IMR-90 (cell line): ENCODE results near the gene GRHL3. TPM values are rescaled to one million over a fixed set of nuclear protein-coding genes. Genes with fewer than 3 reads are reported as not detected.

ENCODE experiments used
- ATAC-seq: fragments of 200-7000 bp; cut with Tn5 transposase; 2 replicates; pipeline ENCODE4 v1.9.1; 2020; ENCODE audit warnings: low read depth, mild to moderate bottlenecking, moderate library complexity
- BruUV-seq: library from RNA; stranded (reverse); fragments of 400-500 nt; replicated peaks from 2 replicates; lab custom pipeline; 2021; lab: Mats Ljungman, UMichigan
- CTCF ChIA-PET: fragments of 300-600 bp; formaldehyde crosslinking; extraction: SDS; loops from one replicate; lab custom pipeline; 2021; ENCODE audit warnings: antibody characterized with exemption; lab: Yijun Ruan, JAX
- POLR2A ChIA-PET: fragments of 300-600 bp; sonication (Branson Sonifier 250); formaldehyde crosslinking; loops from one replicate; lab custom pipeline; 2022; ENCODE audit warnings: antibody characterized with exemption; ENCODE audit not compliant: unreplicated experiment; lab: Charles Lee
- DNase-seq: peaks from one replicate; pipeline ENCODE4 v3.0.0; 2013
- H2AFZ ChIP-seq: replicated peaks from 2 replicates; pipeline ENCODE3; 2013; ENCODE audit warnings: low read length, mild to moderate bottlenecking; ENCODE audit not compliant: poor library complexity
- H2AK5ac ChIP-seq: 2 replicates; pipeline ENCODE4 v1.6.1; 2013; ENCODE audit warnings: low read depth, low read length, inconsistent platforms
- H2AK9ac ChIP-seq: replicated peaks from 2 replicates; pipeline ENCODE3; 2013; ENCODE audit warnings: mild to moderate bottlenecking, low read depth, low read length, moderate library complexity; ENCODE audit not compliant: poor library complexity
- H2BK120ac ChIP-seq: 2 replicates; pipeline ENCODE4 v1.6.1; 2013; ENCODE audit warnings: low read depth, low read length, inconsistent platforms
- H2BK15ac ChIP-seq: 3 replicates; pipeline ENCODE4 v1.6.1; 2013; ENCODE audit warnings: low read depth, low read length, inconsistent platforms
- H2BK20ac ChIP-seq: 2 replicates; pipeline ENCODE4 v1.6.1; 2013; ENCODE audit warnings: low read depth, mild to moderate bottlenecking, inconsistent platforms, low read length, moderate library complexity
- H2BK5ac ChIP-seq: 2 replicates; pipeline ENCODE4 v1.6.1; 2013; ENCODE audit warnings: mild to moderate bottlenecking, low read depth, low read length, inconsistent platforms; ENCODE audit not compliant: poor library complexity, severe bottlenecking
- H3K14ac ChIP-seq: replicated peaks from 2 replicates; pipeline ENCODE4 v1.6.1; 2013; ENCODE audit warnings: low read depth, low read length, inconsistent platforms
- H3K18ac ChIP-seq: 2 replicates; pipeline ENCODE4 v1.6.1; 2013; ENCODE audit warnings: low read depth, low read length, control low read depth
- H3K23ac ChIP-seq: 2 replicates; pipeline ENCODE4 v1.6.1; 2013; ENCODE audit warnings: low read depth, low read length, inconsistent platforms
- H3K27ac ChIP-seq: 2 replicates; pipeline ENCODE4 v1.5.1; 2013; ENCODE audit warnings: mild to moderate bottlenecking, control low read depth, low read length; ENCODE audit not compliant: insufficient read depth
- H3K27me3 ChIP-seq: 2 replicates; pipeline ENCODE4 v1.6.1; 2013; ENCODE audit warnings: low read length; ENCODE audit not compliant: control insufficient read depth, insufficient read depth
- H3K36me3 ChIP-seq: 2 replicates; pipeline ENCODE4 v1.6.1; 2013; ENCODE audit warnings: low read length, mixed read lengths; ENCODE audit not compliant: control insufficient read depth, insufficient read depth
- H3K4ac ChIP-seq: 2 replicates; pipeline ENCODE4 v1.6.1; 2013; ENCODE audit warnings: low read depth, low read length, inconsistent platforms
- H3K4me1 ChIP-seq: 2 replicates; pipeline ENCODE4 v1.6.1; 2013; ENCODE audit warnings: low read length, mixed read lengths; ENCODE audit not compliant: control insufficient read depth, insufficient read depth
- H3K4me2 ChIP-seq: 2 replicates; pipeline ENCODE4 v1.6.1; 2013; ENCODE audit warnings: low read depth, mild to moderate bottlenecking, control low read depth, low read length, moderate library complexity
- H3K4me3 ChIP-seq: 2 replicates; pipeline ENCODE4 v1.5.1; 2013; ENCODE audit warnings: low read depth, mild to moderate bottlenecking, control low read depth, low read length, moderate library complexity; ENCODE audit not compliant: insufficient read depth
- H3K56ac ChIP-seq: 2 replicates; pipeline ENCODE4 v1.6.1; 2013; ENCODE audit warnings: low read length, inconsistent platforms; ENCODE audit not compliant: insufficient read depth; ENCODE audit errors: extremely low read depth
- H3K79me1 ChIP-seq, 2 experiments: 2 replicates each; pipeline ENCODE4 v1.6.1; 2013; ENCODE audit warnings: low read length in 2 of 2, inconsistent platforms in 1 of 2, low read depth in 1 of 2
- H3K9ac ChIP-seq: 2 replicates; pipeline ENCODE4 v1.6.1; 2013; ENCODE audit warnings: low read depth, low read length, control low read depth
- H3K9me1 ChIP-seq: 2 replicates; pipeline ENCODE4 v1.6.1; 2013; ENCODE audit warnings: low read length, inconsistent platforms; ENCODE audit not compliant: insufficient read depth
- H3K9me3 ChIP-seq: 2 replicates; pipeline ENCODE4 v1.6.1; 2013; ENCODE audit warnings: low read length; ENCODE audit not compliant: control insufficient read depth, insufficient read depth
- H4K20me1 ChIP-seq: 2 replicates; pipeline ENCODE4 v1.6.1; 2013; ENCODE audit warnings: low read length, inconsistent platforms; ENCODE audit not compliant: insufficient read depth
- H4K5ac ChIP-seq: 2 replicates; pipeline ENCODE4 v1.6.1; 2013; ENCODE audit warnings: mild to moderate bottlenecking, low read depth, low read length, control low read depth
- H4K8ac ChIP-seq, 2 experiments: 2 replicates each; pipeline ENCODE4 v1.6.1; 2013; ENCODE audit warnings: low read depth in 2 of 2, low read length in 2 of 2, control low read depth in 1 of 2, inconsistent platforms in 1 of 2
- H4K91ac ChIP-seq: 2 replicates; pipeline ENCODE4 v1.6.1; 2013; ENCODE audit warnings: low read depth, low read length, inconsistent platforms; ENCODE audit not compliant: insufficient read depth
- BHLHE40 ChIP-seq: fragments of 150-350 bp; IDR thresholded peaks from 2 replicates; pipeline ENCODE4 v1.6.1; 2016; ENCODE audit warnings: mild to moderate bottlenecking, low read depth, low read length
- CHD1 ChIP-seq: IDR thresholded peaks from 2 replicates; pipeline ENCODE4 v1.6.1; 2012; ENCODE audit warnings: low read depth, low read length, improper control_type of control experiment
- ELK1 ChIP-seq: fragments of 150-350 bp; IDR thresholded peaks from 2 replicates; pipeline ENCODE4 v1.6.1; 2016; ENCODE audit warnings: low read depth, mild to moderate bottlenecking, low read length, moderate library complexity, borderline replicate concordance
- FOS ChIP-seq: fragments of 150-350 bp; IDR thresholded peaks from 2 replicates; pipeline ENCODE4 v1.6.1; 2016; ENCODE audit warnings: low read depth, low read length
- MAZ ChIP-seq: IDR thresholded peaks from 2 replicates; pipeline ENCODE4 v1.6.1; 2012; ENCODE audit warnings: low read depth, mild to moderate bottlenecking, low read length, improper control_type of control experiment, moderate library complexity, borderline replicate concordance
- NFE2L2 ChIP-seq: fragments of 150-350 bp; IDR thresholded peaks from 2 replicates; pipeline ENCODE4 v1.6.1; 2016; ENCODE audit warnings: low read depth, mild to moderate bottlenecking, low read length
- RAD21 ChIP-seq: IDR thresholded peaks from 2 replicates; pipeline ENCODE4 v1.6.1; 2012; ENCODE audit warnings: low read length, improper control_type of control experiment
- RCOR1 ChIP-seq: IDR thresholded peaks from 2 replicates; pipeline ENCODE4 v1.6.1; 2012; ENCODE audit warnings: mild to moderate bottlenecking, low read length, improper control_type of control experiment; ENCODE audit not compliant: insufficient replicate concordance
- RFX5 ChIP-seq: IDR thresholded peaks from 2 replicates; pipeline ENCODE4 v1.8.0; 2012; ENCODE audit warnings: low read depth, mild to moderate bottlenecking, low read length, moderate library complexity
- WGBS, 2 experiments: methylation state at CpG; one replicate each; pipeline versions ENCODE4 v1.1.5 to v1.1.7; 2013; ENCODE audit warnings: missing lambda C conversion rate in 2 of 2; ENCODE audit not compliant: insufficient read length in 1 of 2; ENCODE audit errors: extremely low coverage in 2 of 2; 5-methylcytosine and 5-hydroxymethylcytosine counted together
- dilution Hi-C: fragments of 300-500 bp; cut with HindIII; formaldehyde crosslinking; loops from one replicate; pipeline ENCODE4 v1.14.3; 2018; ENCODE audit warnings: low sequenced_read_pairs; ENCODE audit not compliant: unreplicated experiment
- in situ Hi-C: fragments of 300-500 bp; cut with MboI; formaldehyde crosslinking; loops from 3 replicates; pipeline ENCODE4 v1.14.3; 2019; ENCODE audit warnings: low sequenced_read_pairs, inconsistent platforms, mixed read lengths
- intact Hi-C: fragments of 100-400 bp; cut with micrococcal nuclease; formaldehyde crosslinking; loops from 2 replicates; pipeline ENCODE4 v1.10.0; 2022
- polyA plus RNA-seq, 3 experiments: library from polyadenylated mRNA; depleted of rRNA; stranded (reverse); fragments of >200 nt; gene quantifications; 2 replicates each; pipeline ENCODE4 v1.2.3, GENCODE V29; 2012; ENCODE audit warnings: low replicate concordance in 1 of 3
- total RNA-seq: library from RNA; depleted of rRNA; stranded (reverse); fragments of >200 nt; gene quantifications from 2 replicates; pipeline ENCODE4 v1.2.3, GENCODE V29; 2012
- TF ChIP-seq, protein P1 (sequence below): conservative IDR thresholded peaks from 2 replicates; pipeline ENCODE4 v1.5.1; 2012; ENCODE audit warnings: mild to moderate bottlenecking, low read depth, low read length, improper control_type of control experiment

GRHL3 gene
- total and polyA plus RNA-seq, 2 of the 4 experiments (the other 2 are of a cell fraction) = not detected

DNA sequence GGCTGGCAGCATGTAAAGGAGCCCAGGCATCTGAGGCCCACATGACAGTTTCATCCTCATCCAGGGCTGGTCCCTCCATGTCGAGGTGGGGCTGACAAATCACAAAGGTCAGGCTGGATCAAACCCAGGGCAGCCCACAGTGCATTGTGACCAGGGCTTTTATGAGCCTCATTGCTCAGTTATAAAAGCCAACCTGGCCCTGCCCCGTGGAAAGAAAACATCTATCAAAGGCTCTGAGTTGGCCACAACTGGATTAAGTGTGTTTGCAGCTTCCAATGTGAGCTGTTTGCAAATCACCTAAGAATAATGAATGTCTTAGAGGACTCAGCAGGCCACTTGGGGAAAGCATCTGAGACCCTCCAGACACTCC, 45.4 kb downstream of the GRHL3 start:
- Histone ChIP-seq H3K23ac (no peak overlapping the region), H4K8ac (no peak overlapping the region), H3K27me3 (no peaks in the 10 kb centered on the region), H3K4me2 (no peak overlapping the region), H2BK20ac (no peak overlapping the region), H3K56ac (no peak overlapping the region), H2BK15ac (peak overlapping the region; percentile 4; the same call in 1 of the 3 replicates), H3K14ac (peak overlapping the region; percentile 37; the same call in 1 of the 2 replicates), H3K79me1 (peaks cover 0 to 4% of the 10 kb centered on the region in 2 experiments; a peak in 1 of 4 replicates), H4K5ac (no peak overlapping the region), H3K36me3 (no peaks in the 10 kb centered on the region), H4K91ac (no peak overlapping the region), H2AK9ac (peak overlapping the region; percentile 51), H2AK5ac (peak overlapping the region; percentile 76; the same call in 1 of the 2 replicates), H3K9me3 (no peaks in the 10 kb centered on the region), H3K18ac (no peak overlapping the region), H3K9ac (no peak overlapping the region), H3K27ac (no peak overlapping the region), H3K4ac (0 out of 2 replicates have a peak overlapping the region, but pooled peaks have one; percentile 30), H3K4me1 (peaks cover 14% of the 10 kb centered on the region), H2BK5ac (no peak overlapping the region), H2BK120ac (no peak overlapping the region), H3K9me1 (peaks cover 25% of the 10 kb centered on the region), H3K4me3 (no peak overlapping the region), H4K20me1 (peaks cover 4% of the 10 kb centered on the region; the same call in 1 of the 2 replicates), H2AFZ (no peak overlapping the region)
- CTCF ChIA-PET = no interaction called here
- intact Hi-C loops = no loop called here
- ATAC-seq (no peak; the same call in 1 of the 2 replicates), DNase-seq (no peak)
- WGBS, 2 experiments = 13% methylated on average over 1 of the region's 2 CpGs; no CpG with 5 or more reads in 1 of the 2 experiments
- in situ Hi-C loops = no loop called here
- no peak for TF ChIP-seq MAZ
- no peak for TF ChIP-seq RCOR1
- TF ChIP-seq CHD1 = no peak
- TF ChIP-seq RAD21 = no peak
- no peak for TF ChIP-seq NFE2L2
- no peak for TF ChIP-seq ELK1
- no peak for TF ChIP-seq RFX5
- no peak for TF ChIP-seq FOS
- no peak for TF ChIP-seq BHLHE40
- TF ChIP-seq, protein P1, sequence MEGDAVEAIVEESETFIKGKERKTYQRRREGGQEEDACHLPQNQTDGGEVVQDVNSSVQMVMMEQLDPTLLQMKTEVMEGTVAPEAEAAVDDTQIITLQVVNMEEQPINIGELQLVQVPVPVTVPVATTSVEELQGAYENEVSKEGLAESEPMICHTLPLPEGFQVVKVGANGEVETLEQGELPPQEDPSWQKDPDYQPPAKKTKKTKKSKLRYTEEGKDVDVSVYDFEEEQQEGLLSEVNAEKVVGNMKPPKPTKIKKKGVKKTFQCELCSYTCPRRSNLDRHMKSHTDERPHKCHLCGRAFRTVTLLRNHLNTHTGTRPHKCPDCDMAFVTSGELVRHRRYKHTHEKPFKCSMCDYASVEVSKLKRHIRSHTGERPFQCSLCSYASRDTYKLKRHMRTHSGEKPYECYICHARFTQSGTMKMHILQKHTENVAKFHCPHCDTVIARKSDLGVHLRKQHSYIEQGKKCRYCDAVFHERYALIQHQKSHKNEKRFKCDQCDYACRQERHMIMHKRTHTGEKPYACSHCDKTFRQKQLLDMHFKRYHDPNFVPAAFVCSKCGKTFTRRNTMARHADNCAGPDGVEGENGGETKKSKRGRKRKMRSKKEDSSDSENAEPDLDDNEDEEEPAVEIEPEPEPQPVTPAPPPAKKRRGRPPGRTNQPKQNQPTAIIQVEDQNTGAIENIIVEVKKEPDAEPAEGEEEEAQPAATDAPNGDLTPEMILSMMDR = no peak
- POLR2A ChIA-PET = no interaction called here
- dilution Hi-C loops = no loop called here
- BruUV-seq = no TSS peak
